K562 (cell line): ENCODE data around the gene SYNRG. TPM values are rescaled to one million over a fixed set of nuclear protein-coding genes. Genes with fewer than 3 reads are reported as not detected.

ENCODE experiments used
- ARID4B ChIP-seq: sonication (generic); formaldehyde crosslinking; IDR thresholded peaks from 2 replicates; pipeline ENCODE4 v1.8.0; 2022; ENCODE audit warnings: mild to moderate bottlenecking, missing genetic modification reagents
- CBFB ChIP-seq: sonication (generic); formaldehyde crosslinking; IDR thresholded peaks from 2 replicates; pipeline ENCODE4 v1.4.0; 2020; ENCODE audit warnings: mild to moderate bottlenecking, missing genetic modification reagents
- FOXA3 ChIP-seq, 2 experiments: fragments of 450-650 bp in 1 of 2; sonication (generic) in 1 of 2; formaldehyde crosslinking; IDR thresholded peaks in 1 of 2; conservative IDR thresholded peaks in 1 of 2; 2 replicates each; pipeline versions ENCODE4 v1.4.0 to v1.8.0; 2020 to 2022; ENCODE audit warnings: mild to moderate bottlenecking in 2 of 2, missing genetic modification reagents in 1 of 2
- FOXP4 ChIP-seq: sonication (generic); formaldehyde crosslinking; IDR thresholded peaks from 2 replicates; pipeline ENCODE4 v1.8.0; 2022; ENCODE audit warnings: mild to moderate bottlenecking, missing genetic modification reagents, borderline replicate concordance
- HMG20A ChIP-seq: fragments of 450-650 bp; formaldehyde crosslinking; conservative IDR thresholded peaks from 2 replicates; pipeline ENCODE4 v1.4.0; 2020; ENCODE audit warnings: mild to moderate bottlenecking, mixed read lengths
- KHSRP ChIP-seq: fragments of 450-650 bp; IDR thresholded peaks from 2 replicates; pipeline ENCODE4 v1.6.1; 2017
- KLF6 ChIP-seq: fragments of 250-450 bp; sonication (Bioruptor Pico); IDR thresholded peaks from 2 replicates; pipeline ENCODE4 v1.4.0; 2020; ENCODE audit warnings: mild to moderate bottlenecking, moderate library complexity, borderline replicate concordance
- POLR3G ChIP-seq: IDR thresholded peaks from 2 replicates; pipeline ENCODE4 v1.6.1; 2011; ENCODE audit not compliant: insufficient read length, insufficient replicate concordance; ENCODE audit errors: extremely low read depth
- PURB ChIP-seq: sonication (generic); formaldehyde crosslinking; IDR thresholded peaks from 2 replicates; pipeline ENCODE4 v1.9.0; 2021; ENCODE audit warnings: low read depth, mild to moderate bottlenecking, missing genetic modification reagents
- PYGO2 ChIP-seq: fragments of 450-650 bp; IDR thresholded peaks from 2 replicates; pipeline ENCODE4 v1.6.1; 2016; ENCODE audit warnings: mild to moderate bottlenecking, missing genetic modification characterization, moderate library complexity, missing compliant biosample characterization
- SETDB1 ChIP-seq: IDR thresholded peaks from one replicate; pipeline ENCODE4 v1.6.1; 2012; ENCODE audit warnings: low read length, control low read depth, inconsistent platforms
- SIRT6 ChIP-seq: IDR thresholded peaks from one replicate; pipeline ENCODE4 v1.6.1; 2012; ENCODE audit warnings: low read depth, mild to moderate bottlenecking, control low read depth, inconsistent platforms, low read length, moderate library complexity
- STAT5A ChIP-seq: IDR thresholded peaks from 2 replicates; pipeline ENCODE4 v1.6.1; 2012; ENCODE audit warnings: low read length, inconsistent platforms, borderline replicate concordance
- TEAD4 ChIP-seq, 2 experiments: sonication (generic) in 1 of 2; formaldehyde crosslinking in 1 of 2; IDR thresholded peaks; 2 replicates each; pipeline versions ENCODE4 v1.6.1 to v1.8.0; 2012 to 2022; ENCODE audit warnings: borderline replicate concordance in 1 of 2, inconsistent platforms in 1 of 2, low read length in 1 of 2, mild to moderate bottlenecking in 1 of 2, missing genetic modification reagents in 1 of 2
- ZC3H11A ChIP-seq: IDR thresholded peaks from 2 replicates; pipeline ENCODE4 v1.6.1; 2012; ENCODE audit warnings: low read depth, low read length, improper control_type of control experiment
- ZFP91 ChIP-seq: sonication (generic); formaldehyde crosslinking; IDR thresholded peaks from 2 replicates; pipeline ENCODE4 v1.8.0; 2022; ENCODE audit warnings: mild to moderate bottlenecking, missing genetic modification reagents
- ZNF274 ChIP-seq: IDR thresholded peaks from 2 replicates; pipeline ENCODE4 v1.6.1; 2011; ENCODE audit warnings: low read depth, mild to moderate bottlenecking, low read length, moderate library complexity, borderline replicate concordance
- ZNF41 ChIP-seq: fragments of 250-450 bp; sonication (Bioruptor Pico); conservative IDR thresholded peaks from 2 replicates; pipeline ENCODE4 v1.4.0; 2020; ENCODE audit warnings: mild to moderate bottlenecking
- ZNF780A ChIP-seq: fragments of 250-450 bp; sonication (Bioruptor Pico); IDR thresholded peaks from 2 replicates; pipeline ENCODE4 v1.5.0; 2021; ENCODE audit warnings: mild to moderate bottlenecking
- polyA plus RNA-seq, 8 experiments: library from polyadenylated mRNA; depleted of rRNA in 4 of 8; stranded (reverse) in 5 of 8; unstranded in 3 of 8; fragments of >200 nt; fragmentation: Nextera tagmentation in 2 of 8; fragmentation: Illumina TruSeq in 1 of 8; extraction: Ambion mirVana in 2 of 8; extraction: Trizol in 1 of 8; gene quantifications; 2 replicates each; pipeline versions ENCODE4 v1.2.1 to v1.2.3, GENCODE V29; 2011 to 2014; ENCODE audit warnings: inconsistent platforms in 1 of 8, missing spikeins in 1 of 8
- total RNA-seq, 7 experiments: library from RNA; depleted of rRNA in 6 of 7; stranded (reverse); fragments of >200 nt in 6 of 7; fragmentation: Illumina TruSeq in 2 of 7; extraction: Trizol in 2 of 7; gene quantifications; 2 replicates each; pipeline versions ENCODE4 v1.2.1 to v1.2.3, GENCODE V29; 2011 to 2021; ENCODE audit warnings: low replicate concordance in 1 of 7

The SYNRG gene
- total and polyA plus RNA-seq, 9 of the 15 experiments (the other 6 are each of a cell fraction or from before 2014, with no cell fraction given): 2.9 to 28.2 (median 15.1) TPM

DNA sequence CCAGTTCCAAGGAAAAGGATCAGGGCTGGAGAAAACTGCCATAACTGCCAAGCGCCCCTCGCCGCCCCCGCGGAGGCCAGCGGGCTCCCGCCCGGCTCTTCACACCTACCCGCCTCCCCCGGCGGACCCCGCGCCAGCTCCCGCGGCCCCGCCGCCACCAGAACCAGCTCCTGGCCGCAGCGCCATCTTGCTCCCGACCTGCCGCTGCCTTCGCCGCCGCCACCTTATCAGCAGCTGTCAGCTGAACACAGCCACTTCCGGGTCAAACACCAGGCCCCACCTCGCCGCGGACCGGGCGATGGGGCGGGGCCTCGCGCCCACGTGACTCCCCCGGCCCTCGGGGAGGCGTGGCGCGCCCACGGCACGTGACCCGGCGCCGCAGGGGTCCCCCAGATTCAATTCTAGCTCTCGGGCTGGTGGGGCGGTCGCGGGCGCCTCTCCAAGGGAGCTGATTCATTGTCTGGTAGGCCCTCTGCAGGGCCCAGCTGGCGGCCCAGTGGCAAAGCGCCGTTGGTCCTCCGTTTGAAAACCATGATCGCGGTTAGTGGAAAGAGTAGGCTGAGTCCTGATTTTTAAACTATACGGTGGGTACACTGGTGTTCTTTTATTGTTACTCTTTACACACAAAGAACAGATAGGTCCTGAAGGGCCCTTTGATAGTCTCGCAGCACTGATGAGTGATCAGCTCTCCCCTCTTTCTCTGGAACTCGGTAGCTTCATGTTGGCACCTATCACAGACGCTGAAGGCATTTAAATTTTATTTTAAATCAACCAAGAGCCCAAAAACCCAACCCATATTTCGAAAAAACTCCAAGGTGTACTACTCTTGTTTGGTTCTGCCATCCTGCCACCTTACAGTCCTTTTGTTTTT lies at the start of gene SYNRG (continued):
- TF ChIP-seq SETDB1: no peak
- TF ChIP-seq KLF6 (CRISPR knock-in tag): no peak
- TF ChIP-seq ARID4B (CRISPR knock-in tag): peak; percentile 79
- no peak for TF ChIP-seq ZFP91 (CRISPR knock-in tag)
- TF ChIP-seq POLR3G: no peak
- no peak for TF ChIP-seq ZNF41 (CRISPR knock-in tag)
- no peak for TF ChIP-seq ZC3H11A
- no peak for TF ChIP-seq SIRT6
- no peak for TF ChIP-seq HMG20A (CRISPR knock-in tag)
- no peak for TF ChIP-seq PYGO2 (tag)
- 0 out of 2 replicates have a peak, but pooled peaks have one; percentile 26 for TF ChIP-seq CBFB (CRISPR knock-in tag)
- TF ChIP-seq TEAD4 (IDR thresholded peaks at IDR 0.05; ENCODE audit: low read length): peak; percentile 67
- TF ChIP-seq TEAD4 (CRISPR knock-in tag; IDR thresholded peaks at IDR 0.05; ENCODE audit: borderline replicate concordance): no peak
- TF ChIP-seq STAT5A: peak; percentile 54; the same call in 1 of the 2 replicates
- TF ChIP-seq FOXP4: no peak
- no peak; the same call in 1 of the 2 replicates for TF ChIP-seq ZNF274
- TF ChIP-seq PURB (CRISPR knock-in tag): no peak
- peak; percentile 65; the same call in 1 of the 2 replicates for TF ChIP-seq ZNF780A (CRISPR knock-in tag)
- TF ChIP-seq KHSRP: no peak
- TF ChIP-seq FOXA3 (CRISPR knock-in tag; conservative IDR thresholded peaks at IDR 0.05 in 1 of 2, IDR thresholded peaks at IDR 0.05 in 1 of 2): no peak
